Stimulated activated effector memory CD8-positive, alpha-beta T cell treated with anti-CD3 and anti-CD28 coated beads, Interleukin-12 subunit alpha, Interleukin-12 subunit beta, amount 100 ng/mL, for 72 hours (primary cell): ENCODE measurements around the gene TOM1L2.
"Not testable (repeated sequence)": the region's sequence is repeated elsewhere in the genome, so short reads cannot be mapped to it uniquely, and the experiment has no call there.

ENCODE experiments used
- ATAC-seq: fragments of 150-1000 bp; cut with Tn5 transposase; 2 replicates; pipeline ENCODE4 v1.10.0; 2021
- DNase-seq, 2 donors: peaks; one replicate each; pipeline ENCODE4 v3.0.0; 2021 to 2022; ENCODE audit warnings: low spot score in 2 of 2
- H3K27ac Mint-ChIP-seq: one replicate; pipeline ENCODE4 v1.8.0; 2022; ENCODE audit warnings: mild to moderate bottlenecking, mixed read lengths
- H3K36me3 Mint-ChIP-seq: one replicate; pipeline ENCODE4 v1.8.0; 2022; ENCODE audit warnings: mild to moderate bottlenecking, mixed read lengths
- H3K4me1 Mint-ChIP-seq: one replicate; pipeline ENCODE4 v1.8.0; 2022; ENCODE audit warnings: mixed read lengths
- H3K4me3 Mint-ChIP-seq: one replicate; pipeline ENCODE4 v1.8.0; 2022; ENCODE audit warnings: mild to moderate bottlenecking, mixed read lengths
- H3K9me3 Mint-ChIP-seq: one replicate; pipeline ENCODE4 v1.8.0; 2022; ENCODE audit warnings: mixed read lengths

The TOM1L2 gene

DNA sequence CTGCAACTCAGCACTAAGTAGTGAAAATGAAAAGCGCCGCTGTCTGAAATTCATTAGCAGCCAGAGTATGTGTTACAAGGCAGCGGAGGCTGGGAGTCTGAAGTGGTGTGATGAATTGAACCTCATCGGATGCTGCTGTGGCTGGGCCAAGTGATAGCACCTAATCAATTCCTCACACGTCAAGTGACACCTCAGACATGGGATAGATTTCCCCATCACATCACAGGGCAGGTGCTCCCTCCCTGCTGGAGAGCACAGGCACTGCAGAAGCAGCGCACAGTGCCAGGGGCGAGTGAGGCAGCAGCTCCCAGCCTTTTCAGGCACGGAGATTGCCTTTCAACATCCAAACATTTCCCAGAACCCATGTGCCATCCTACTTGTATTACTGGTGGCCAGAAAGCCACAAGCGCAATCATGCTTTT lies 32.7 kb upstream of the TOM1L2 start:
- no peak overlapping the region for H3K27ac Mint-ChIP-seq
- ATAC-seq (no peak), DNase-seq (no peak)
- H3K36me3 Mint-ChIP-seq = peaks cover 13% of the 10 kb centered on the region
- H3K9me3 Mint-ChIP-seq = no peaks in the 10 kb centered on the region
- peaks cover 7% of the 10 kb centered on the region for H3K4me1 Mint-ChIP-seq
- H3K4me3 Mint-ChIP-seq = no peak overlapping the region

DNA sequence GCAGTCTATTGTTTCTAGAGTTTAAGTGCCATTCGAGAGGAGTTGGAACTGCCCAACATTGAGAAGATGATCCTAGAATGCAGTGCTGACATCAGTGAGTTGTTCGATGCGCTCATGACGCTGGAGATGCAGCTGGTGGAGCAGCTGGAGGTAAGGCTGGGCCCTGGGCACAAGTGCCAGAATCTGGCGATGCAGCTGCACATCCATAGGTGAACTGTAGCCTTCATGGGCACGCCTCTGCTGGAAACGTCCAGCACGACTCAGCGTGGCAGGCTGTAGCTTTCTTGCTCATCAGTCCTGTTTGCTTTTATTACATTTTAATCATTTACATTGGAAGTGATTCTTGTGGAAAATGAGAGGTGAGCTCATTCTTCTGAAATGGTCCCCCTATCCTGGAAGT lies 32.1 kb upstream of the TOM1L2 start:
- H3K9me3 Mint-ChIP-seq = no peaks in the 10 kb centered on the region
- no peak overlapping the region for H3K4me3 Mint-ChIP-seq
- no peak for DNase-seq
- no peak for ATAC-seq
- peaks cover 7% of the 10 kb centered on the region for H3K4me1 Mint-ChIP-seq
- no peak overlapping the region for H3K27ac Mint-ChIP-seq
- peaks cover 13% of the 10 kb centered on the region for H3K36me3 Mint-ChIP-seq

DNA sequence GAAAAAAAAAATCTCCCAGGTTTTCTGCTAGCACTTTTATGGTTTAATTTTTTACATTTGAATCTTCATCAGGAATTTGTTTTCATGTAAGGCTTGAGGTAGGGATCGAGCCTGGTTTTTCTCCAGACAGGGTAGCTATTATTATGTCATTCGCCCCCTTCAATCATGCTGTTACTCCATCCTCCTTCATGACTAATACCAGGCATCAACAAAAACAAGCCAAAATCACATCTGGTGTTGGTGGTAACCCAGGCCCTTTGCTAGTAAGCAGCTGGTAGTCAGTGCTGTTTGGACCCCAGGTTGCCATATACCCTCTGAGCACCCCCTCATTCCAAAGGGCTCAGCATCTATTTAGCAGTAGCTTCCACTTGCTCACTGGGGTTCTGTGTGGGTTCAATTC lies 30.0 kb upstream of the TOM1L2 start:
- H3K4me1 Mint-ChIP-seq = peaks cover 7% of the 10 kb centered on the region
- no peak for DNase-seq
- no peak overlapping the region for H3K4me3 Mint-ChIP-seq
- no peak overlapping the region for H3K27ac Mint-ChIP-seq
- no peaks in the 10 kb centered on the region for H3K9me3 Mint-ChIP-seq
- peaks cover 6% of the 10 kb centered on the region for H3K36me3 Mint-ChIP-seq
- ATAC-seq = no peak

DNA sequence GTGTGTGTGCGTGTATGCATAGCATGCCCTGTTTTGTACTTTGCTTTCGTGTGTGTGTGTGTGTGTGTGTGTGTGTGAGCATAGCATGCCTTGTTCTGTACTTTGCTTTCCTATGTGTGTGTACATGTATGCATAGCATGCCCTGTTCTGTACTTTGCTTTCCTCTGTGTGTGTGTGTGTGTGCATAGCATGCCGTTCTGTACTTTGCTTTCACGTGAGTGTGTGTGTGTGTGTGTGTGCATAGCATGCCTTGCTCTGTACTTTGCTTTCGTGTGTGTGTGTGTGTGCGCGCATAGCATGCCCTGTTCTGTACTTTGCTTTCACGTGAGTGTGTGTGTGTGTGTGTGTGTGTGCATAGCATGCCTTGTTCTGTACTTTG lies 27.8 kb upstream of the TOM1L2 start:
- no peaks in the 10 kb centered on the region for H3K36me3 Mint-ChIP-seq
- no peak for ATAC-seq

DNA sequence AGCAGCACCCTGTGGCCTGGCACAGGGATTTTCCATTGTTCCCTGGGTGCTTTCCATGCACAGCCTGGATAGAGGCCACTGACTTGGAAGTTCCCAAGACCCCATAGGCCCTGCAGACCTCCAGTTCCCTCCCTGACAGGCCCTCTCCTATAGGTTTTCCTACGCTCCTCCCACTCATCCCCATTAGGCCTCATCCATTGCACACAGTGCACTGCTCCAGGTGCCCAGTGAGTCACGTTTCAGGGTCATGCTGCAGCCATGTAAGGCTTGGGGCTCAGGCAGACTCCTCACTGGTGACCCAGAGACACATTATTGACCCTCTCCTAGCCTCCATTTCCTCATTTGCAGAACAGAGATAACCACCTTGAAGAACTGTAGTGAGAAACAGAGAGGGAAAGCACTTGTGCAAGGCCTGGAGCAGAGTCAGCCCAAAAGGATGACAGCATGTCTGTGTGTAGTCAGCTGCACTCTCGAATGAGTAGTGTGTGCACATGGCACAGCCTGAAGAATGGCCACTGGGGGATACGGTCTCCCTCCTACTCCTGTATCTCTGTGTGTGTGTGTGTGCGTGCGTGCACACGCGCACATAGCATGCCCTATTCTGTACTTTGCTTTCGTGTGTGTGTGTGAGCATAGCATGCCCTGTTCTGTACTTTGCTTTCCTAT lies 27.3 kb upstream of the TOM1L2 start:
- Mint-ChIP-seq H3K9me3 (no peaks in the 10 kb centered on the region), H3K4me3 (no peak overlapping the region), H3K4me1 (no peaks in the 10 kb centered on the region), H3K27ac (no peak overlapping the region), H3K36me3 (no peaks in the 10 kb centered on the region)
- ATAC-seq (no peak), DNase-seq (no peak)

More for the DNA sequence above, 27.8 kb upstream of the TOM1L2 start:
- Mint-ChIP-seq H3K4me3 (no peak overlapping the region), H3K9me3 (no peaks in the 10 kb centered on the region), H3K27ac (no peak overlapping the region), H3K4me1 (no peaks in the 10 kb centered on the region)
- DNase-seq = no peak

DNA sequence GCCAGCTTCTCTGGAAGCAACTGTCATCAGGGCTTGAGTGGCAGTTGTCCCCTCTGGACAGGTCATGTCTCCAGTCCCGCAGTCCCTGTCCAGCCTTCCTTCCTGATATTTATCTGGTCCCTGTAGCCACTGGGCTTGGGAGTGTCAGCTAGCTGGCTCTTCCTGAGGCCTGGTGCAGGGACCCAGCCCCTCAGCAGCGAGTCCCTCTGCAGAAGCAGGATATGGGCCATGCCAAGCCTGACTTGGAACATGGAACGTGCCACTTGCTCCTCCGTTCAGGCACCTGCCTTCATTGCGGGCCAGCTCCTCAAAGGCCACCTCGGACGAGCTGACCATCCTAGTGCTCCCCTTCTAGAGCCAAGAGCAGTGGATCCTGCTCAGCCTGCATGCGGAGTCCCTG lies 26.7 kb upstream of the TOM1L2 start:
- Mint-ChIP-seq H3K36me3 (no peaks in the 10 kb centered on the region), H3K4me1 (no peaks in the 10 kb centered on the region), H3K4me3 (no peak overlapping the region), H3K9me3 (no peaks in the 10 kb centered on the region), H3K27ac (no peak overlapping the region)
- no peak for ATAC-seq
- DNase-seq = no peak

DNA sequence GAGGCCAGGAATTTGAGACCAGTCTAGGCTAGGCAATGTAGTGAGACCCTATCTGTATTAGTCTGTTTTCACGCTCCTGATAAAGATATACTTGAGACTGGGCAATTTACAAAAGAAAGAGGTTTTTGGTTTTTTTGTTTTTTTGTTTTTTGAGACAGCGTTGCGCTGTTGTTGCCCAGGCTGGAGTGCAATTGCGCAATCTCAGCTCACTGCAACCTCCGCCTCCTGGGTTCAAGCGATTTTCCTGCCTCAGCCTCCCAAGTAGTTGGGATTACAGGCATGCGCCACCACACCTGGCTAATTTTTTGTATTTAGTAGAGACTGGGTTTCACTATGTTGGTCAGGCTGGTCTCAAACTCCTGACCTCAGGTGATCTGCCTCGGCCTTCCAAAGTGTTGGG lies 23.7 kb upstream of the TOM1L2 start:
- not testable (repeated sequence) for DNase-seq, H3K4me1 Mint-ChIP-seq, H3K4me3 Mint-ChIP-seq, ATAC-seq, H3K9me3 Mint-ChIP-seq, H3K36me3 Mint-ChIP-seq
- peak overlapping the region; percentile 56 for H3K27ac Mint-ChIP-seq

DNA sequence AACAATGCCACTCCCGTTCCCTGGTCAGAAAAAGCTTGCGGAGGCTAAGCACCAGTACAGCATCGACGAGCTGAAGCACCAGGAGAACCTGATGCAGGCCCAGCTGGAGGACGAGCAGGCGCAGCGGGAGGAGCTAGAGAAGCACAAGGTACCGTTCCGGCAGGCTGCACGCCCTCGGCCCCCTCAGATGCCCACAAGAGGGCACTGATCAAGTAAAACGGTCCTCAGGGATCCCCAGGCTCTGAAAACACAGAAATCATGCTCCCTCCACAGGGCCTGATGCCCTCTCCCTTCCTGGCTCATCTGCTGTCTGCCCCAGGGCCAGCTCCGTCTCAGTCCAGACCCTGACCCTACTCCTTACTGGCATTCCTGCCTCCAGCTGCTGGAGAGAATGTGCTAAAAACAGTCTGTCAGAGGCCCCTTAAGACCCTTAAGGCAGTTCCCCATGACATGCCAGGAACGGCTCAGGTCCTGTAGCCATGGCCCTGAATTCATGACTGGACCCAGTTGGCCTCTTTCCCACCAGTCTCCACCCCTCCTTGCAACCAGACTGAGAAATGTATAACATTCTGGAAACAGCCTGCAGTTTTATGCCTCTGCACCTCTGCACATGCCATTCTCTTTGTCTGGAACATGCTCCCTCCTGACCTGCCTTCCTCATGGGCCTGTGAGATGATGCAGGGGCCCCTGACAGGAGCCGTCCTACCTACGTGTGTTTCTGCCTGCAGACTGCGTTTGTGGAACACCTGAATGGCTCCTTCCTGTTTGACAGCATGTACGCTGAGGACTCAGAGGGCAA lies 22.3 kb upstream of the TOM1L2 start:
- no peaks in the 10 kb centered on the region for H3K4me1 Mint-ChIP-seq
- no peaks in the 10 kb centered on the region for H3K9me3 Mint-ChIP-seq
- ATAC-seq (peak; percentile 24), DNase-seq (no peak)
- no peaks in the 10 kb centered on the region for H3K36me3 Mint-ChIP-seq
- no peak overlapping the region for H3K27ac Mint-ChIP-seq
- H3K4me3 Mint-ChIP-seq = no peak overlapping the region

DNA sequence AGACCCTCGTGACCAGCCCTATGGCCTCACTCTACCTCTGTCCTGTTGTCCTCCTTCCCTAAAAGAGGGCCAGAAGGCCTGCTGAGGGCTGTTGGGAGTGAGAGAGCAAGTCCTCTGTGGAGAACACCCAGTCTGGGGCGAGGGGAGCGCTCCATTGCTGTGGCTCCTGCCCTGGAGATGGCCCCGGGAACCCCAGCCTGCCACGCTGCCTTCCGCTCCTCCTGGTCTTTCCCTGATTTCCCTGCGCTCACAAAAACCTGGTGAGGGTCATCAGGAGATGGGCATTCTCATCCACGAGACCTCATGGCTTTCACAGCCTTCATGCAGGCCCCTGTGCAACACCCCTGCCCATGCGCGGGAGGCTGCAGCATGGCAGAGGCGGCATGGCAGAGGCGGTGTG lies 21.7 kb upstream of the TOM1L2 start:
- ATAC-seq (no peak), DNase-seq (no peak)
- Mint-ChIP-seq H3K27ac (no peak overlapping the region), H3K36me3 (no peaks in the 10 kb centered on the region), H3K4me1 (no peaks in the 10 kb centered on the region), H3K4me3 (no peak overlapping the region), H3K9me3 (no peaks in the 10 kb centered on the region)

DNA sequence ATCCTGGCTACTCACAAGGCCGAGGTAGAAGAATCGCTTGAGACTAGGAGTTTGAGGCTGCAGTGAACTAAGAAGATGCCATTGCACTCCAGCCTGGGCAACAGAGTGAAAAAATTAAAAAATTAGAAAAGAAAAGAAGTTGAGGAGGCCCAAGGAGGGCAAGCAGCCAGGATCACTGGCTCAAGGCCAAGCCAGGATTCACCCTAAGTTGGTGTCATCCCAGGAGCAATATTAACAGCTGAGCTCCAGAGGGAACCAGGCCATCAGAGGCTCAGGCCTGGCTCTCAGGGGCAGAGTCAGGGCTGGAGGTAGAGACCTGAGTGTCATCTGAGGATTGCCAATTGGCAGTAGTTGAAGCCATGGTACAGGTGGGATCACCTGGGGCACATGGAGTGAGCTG lies 21.2 kb upstream of the TOM1L2 start:
- no peaks in the 10 kb centered on the region for H3K4me1 Mint-ChIP-seq
- peak overlapping the region; percentile 60 for H3K27ac Mint-ChIP-seq
- no peaks in the 10 kb centered on the region for H3K9me3 Mint-ChIP-seq
- H3K4me3 Mint-ChIP-seq = no peak overlapping the region
- H3K36me3 Mint-ChIP-seq = no peaks in the 10 kb centered on the region
- ATAC-seq (no peak), DNase-seq (no peak)

DNA sequence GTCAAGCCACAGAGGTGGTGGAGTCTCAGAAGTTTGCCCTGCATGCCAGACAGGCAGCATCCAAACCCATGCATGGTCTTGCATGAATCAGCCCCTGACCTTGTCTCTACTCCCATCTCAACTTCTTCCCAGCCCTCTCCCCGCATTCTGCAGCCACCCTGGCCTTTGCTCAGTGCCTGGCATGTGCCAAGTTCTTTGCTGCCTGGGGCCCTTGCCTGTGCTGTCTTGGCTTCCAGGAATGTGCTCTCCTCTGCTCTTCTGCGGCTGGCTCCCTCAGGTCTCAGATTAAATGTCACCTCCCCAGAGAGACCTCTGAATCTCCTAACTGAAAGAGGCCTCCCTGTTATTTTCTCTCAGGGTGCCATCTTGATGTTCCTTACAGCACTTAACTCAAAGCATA lies 18.1 kb upstream of the TOM1L2 start:
- Mint-ChIP-seq H3K27ac (peak overlapping the region; percentile 70), H3K4me1 (no peaks in the 10 kb centered on the region), H3K4me3 (no peak overlapping the region), H3K9me3 (no peaks in the 10 kb centered on the region), H3K36me3 (no peaks in the 10 kb centered on the region)
- no peak for ATAC-seq
- no peak for DNase-seq

DNA sequence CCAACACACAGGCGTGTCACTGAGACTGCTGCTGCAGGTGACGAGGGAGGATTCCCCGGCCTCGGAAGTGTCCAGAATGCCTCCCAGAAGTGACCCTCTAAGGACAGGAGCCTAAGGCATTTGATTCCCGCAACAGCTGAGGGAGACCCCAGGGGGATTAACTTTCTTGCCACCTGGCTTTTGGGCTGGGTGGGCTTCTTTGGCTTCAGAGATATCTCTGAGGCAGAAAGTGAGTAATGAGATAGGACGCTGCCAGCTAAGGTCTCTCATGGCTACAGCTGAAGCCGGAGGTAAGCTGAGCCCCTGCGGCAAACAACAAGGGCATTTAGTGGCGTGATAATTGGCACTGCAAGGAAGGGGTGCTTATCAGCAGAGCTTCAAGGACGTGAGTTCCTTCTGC lies 17.4 kb upstream of the TOM1L2 start:
- no peak for DNase-seq
- H3K9me3 Mint-ChIP-seq = no peaks in the 10 kb centered on the region
- no peaks in the 10 kb centered on the region for H3K36me3 Mint-ChIP-seq
- H3K4me1 Mint-ChIP-seq = no peaks in the 10 kb centered on the region
- ATAC-seq = no peak
- no peak overlapping the region for H3K27ac Mint-ChIP-seq
- H3K4me3 Mint-ChIP-seq = no peak overlapping the region

DNA sequence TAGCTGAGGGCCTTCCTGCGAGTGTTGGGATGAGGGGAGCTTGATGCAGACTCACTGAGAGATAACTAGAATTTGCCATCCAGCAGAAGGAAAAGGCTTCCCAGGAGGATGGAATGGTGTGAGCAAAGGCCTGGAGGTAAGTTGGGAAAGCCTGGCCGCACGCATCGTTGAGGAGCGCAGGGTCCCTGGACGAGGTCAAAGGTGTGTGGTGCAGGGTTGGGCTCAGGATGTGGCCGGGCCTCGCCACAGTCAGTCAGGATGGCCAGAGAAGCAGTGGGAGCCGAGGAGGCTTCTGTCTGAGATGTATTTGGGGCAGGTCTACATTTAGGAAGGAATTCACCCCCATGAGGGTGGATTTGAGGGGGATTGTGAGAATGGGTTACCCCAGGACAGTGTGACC lies 16.9 kb upstream of the TOM1L2 start:
- Mint-ChIP-seq H3K36me3 (no peaks in the 10 kb centered on the region), H3K9me3 (no peaks in the 10 kb centered on the region), H3K27ac (no peak overlapping the region), H3K4me1 (no peaks in the 10 kb centered on the region), H3K4me3 (no peak overlapping the region)
- DNase-seq = no peak
- ATAC-seq = no peak

DNA sequence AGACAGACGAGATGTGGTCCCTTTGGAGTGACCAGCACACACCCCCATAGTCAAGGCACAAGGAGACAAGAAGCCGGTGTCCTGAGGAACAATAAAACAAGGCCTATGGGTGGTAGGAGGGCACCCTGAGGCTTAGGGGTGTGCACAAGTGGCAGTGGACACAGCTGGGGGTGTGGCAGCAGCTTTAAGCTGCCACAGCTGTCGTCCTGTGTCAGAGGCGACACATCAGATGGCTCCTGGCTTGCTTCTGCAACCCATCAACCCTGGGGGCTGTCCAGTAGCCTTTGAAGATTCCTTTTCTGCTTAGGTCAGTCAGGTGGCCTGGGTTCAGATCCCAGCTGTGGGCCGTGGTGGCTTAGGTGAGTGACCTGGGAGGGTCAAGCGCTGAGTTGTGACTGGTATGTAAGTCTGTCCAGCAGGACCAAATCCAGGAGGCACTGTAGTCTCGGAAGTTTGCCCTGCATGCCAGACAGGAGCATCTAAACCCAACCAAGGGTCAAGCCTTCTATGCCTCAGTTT lies 16.3 kb upstream of the TOM1L2 start:
- DNase-seq = no peak
- no peaks in the 10 kb centered on the region for H3K36me3 Mint-ChIP-seq
- no peaks in the 10 kb centered on the region for H3K4me1 Mint-ChIP-seq
- H3K9me3 Mint-ChIP-seq = no peaks in the 10 kb centered on the region
- no peak overlapping the region for H3K4me3 Mint-ChIP-seq
- no peak overlapping the region for H3K27ac Mint-ChIP-seq
- no peak for ATAC-seq

DNA sequence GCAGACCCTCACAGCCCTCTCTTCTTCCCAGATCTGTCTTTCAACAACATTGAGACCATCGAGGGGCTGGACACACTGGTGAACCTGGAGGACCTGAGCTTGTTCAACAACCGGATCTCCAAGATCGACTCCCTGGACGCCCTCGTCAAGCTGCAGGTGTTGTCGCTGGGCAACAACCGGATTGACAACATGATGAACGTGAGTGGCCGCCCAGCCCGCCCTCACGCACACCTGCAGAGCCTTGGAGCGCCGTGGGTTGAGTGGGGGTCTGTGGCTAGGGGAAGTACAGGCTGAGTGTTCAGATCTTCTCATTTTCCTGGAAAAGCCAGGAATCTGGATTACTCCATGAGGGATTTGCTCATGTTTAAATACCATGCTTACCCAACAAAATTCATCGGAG lies 15.7 kb upstream of the TOM1L2 start:
- H3K36me3 Mint-ChIP-seq = no peaks in the 10 kb centered on the region
- no peaks in the 10 kb centered on the region for H3K9me3 Mint-ChIP-seq
- no peaks in the 10 kb centered on the region for H3K4me1 Mint-ChIP-seq
- no peak overlapping the region for H3K27ac Mint-ChIP-seq
- ATAC-seq (no peak), DNase-seq (no peak)
- no peak overlapping the region for H3K4me3 Mint-ChIP-seq

DNA sequence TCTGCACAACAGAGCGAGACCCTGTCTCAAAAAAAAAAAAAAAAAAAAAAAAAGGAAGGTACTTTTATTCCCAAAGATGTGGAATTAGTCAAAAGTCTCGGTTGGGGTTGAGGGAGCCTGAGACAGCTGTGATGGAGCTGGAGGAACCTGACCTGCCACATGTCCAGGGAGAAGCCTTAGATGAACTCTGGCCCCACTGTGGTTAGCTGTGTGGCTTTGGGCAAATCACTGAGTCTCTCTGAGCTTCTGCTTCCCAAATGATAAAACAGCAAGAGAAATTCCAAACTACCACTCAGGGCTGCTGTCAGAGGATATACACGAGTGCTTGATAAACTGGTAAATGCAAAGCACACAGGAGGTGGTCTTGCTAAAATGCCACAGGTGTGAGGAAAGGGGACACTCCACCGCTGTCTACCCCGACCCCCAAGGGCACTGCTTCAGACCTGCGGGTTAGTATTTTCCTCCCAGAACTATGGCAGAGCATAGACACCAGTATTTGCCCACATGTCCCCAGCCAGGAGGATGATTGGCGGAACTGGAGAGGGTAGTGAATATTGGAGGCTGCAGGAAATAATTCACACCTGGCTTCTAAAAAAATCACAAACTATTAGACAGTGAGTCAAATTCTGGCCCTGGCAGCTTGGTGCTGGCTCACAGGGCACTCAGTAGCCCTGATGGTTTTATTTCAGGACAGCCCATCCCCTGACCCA lies 15.1 kb upstream of the TOM1L2 start:
- no peaks in the 10 kb centered on the region for H3K4me1 Mint-ChIP-seq
- DNase-seq (no peak), ATAC-seq (no peak)
- no peak overlapping the region for H3K27ac Mint-ChIP-seq
- H3K4me3 Mint-ChIP-seq = no peak overlapping the region
- no peaks in the 10 kb centered on the region for H3K36me3 Mint-ChIP-seq
- no peaks in the 10 kb centered on the region for H3K9me3 Mint-ChIP-seq
